NCI-H2196 treated with DMSO at 0.1 percent for 48 hours (cell line): ENCODE data around the gene C20orf96.

ENCODE experiments used
- DNase-seq: peaks from one replicate; lab custom pipeline; 2025; ENCODE audit not compliant: unreplicated experiment; lab: John Stamatoyannopoulos, UW

The C20orf96 gene

DNA sequence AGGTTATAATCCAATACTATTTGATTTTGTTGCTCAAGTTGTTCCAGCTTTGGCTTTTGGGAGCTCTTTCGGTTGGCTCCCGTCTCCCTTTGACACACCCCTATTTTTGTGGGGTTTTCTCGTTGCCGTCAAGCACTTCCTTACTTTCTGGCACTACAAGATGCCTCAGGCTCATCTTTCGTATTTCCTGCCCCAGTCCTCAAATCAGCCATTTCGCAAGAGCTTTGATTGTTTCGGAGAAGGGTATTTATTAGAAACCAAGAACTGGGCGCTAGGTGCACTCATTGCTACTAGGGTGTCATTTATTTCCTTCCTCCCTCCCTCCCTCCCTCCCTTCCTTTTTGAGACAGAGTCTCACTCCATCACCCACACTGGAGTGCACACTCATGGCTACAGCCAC is 21.5 kb upstream of the C20orf96 start:
- DNase-seq, result no peak

GRCh38 chr20:311609-312008 is 21.1 kb upstream of the C20orf96 start:
- no peak for DNase-seq

- DNase-seq, result no peak
These were observed 20.1 kb upstream of the C20orf96 start for GRCh38 chr20:310645-311044.

DNA sequence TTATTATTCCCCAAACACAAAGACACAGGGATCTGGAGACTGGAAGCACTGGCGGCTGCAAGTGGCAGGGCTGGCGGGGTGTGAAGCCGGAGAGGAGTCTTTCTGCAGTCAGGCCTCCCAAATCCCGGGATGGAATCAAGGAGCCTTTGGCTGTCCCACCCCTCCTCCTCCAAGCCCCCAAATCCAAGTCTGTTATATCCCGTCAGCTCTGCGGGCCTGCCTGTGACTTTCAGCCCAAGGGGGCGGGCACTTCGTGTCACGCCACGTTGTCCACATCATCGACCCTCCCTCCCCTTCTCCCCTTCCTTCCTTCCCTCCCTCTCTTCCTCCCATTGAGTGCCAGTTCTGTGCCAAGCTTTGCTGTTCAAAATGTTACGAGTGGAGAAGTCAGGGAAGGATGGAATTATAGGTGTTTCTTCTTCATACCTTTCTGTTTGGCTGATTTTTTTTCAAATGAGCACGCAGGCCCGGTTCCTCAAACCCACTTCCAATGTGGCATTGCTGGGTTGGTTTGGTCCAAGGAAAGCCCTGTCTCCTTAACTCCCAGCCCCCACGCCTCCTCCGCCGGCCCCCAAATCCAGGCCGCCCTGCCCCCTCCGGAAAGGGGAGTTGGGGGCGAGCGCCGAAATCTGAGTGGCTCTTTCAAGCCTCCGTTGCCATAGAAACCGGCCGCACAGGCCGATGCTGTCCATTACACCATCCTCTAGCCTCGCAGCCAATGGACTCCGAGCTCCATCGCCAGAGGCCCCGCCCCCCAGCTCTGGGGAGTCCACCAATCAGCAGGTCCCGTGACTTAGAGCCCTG is 19.5 kb upstream of the C20orf96 start:
- no peak for DNase-seq

DNA sequence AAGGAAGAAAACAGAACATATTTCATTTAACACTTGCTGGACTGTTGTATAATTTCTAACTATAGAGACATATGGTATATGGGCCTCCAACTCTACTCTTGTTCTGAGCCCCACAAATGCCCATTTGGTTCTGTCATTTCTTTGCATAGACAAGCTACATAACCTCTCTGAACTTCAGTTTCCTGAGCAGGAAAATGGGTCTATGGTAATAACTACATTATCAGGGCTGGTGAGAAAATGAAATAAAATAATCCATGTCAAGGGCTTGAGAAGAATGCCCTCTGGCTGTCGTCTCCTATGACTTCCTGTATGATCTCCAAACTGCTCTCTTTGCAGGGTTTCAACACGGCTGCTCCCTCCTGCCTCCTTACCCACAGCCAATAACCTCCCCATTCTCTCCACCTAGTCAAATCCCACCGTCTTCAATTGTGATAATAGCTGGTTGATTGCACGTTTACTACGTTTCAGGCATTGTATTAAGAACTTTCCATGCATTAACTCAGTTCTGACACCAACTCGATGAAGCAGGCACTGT is 18.8 kb upstream of the C20orf96 start:
- no peak for DNase-seq

DNA sequence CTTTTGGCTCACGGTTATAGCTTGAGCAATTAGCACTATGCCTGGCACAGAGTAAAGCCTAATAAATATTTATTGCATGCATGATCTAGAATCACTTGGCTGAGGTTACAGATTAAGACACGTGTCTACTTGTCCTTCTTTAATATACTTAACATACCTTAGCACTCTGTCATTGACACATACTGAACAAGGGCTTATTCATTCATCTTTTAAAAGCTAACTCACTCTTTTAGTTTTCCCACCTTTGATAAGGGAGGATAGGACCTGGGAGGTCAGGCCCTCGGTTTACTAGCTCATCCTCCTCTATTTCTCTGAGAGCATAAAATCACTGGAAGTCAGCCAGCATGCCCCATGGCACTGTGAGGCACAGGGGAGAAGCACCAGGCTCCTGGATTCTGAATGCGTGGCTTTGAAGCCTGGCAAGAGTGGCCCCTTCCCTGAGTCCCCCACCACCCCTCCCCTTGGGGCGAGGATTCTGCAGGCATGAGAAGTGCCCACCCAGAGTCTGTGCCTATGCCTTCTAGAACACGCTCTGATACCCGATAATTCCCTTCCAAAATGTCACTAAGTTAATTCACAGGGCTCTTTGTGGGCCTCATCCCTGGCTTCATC is 18.0 kb upstream of the C20orf96 start:
- no peak for DNase-seq

- no peak for DNase-seq
These were observed 15.2 kb upstream of the C20orf96 start for GRCh38 chr20:305745-306144.

GRCh38 chr20:301886-302848 is 11.6 kb upstream of the C20orf96 start:
- no peak for DNase-seq

DNA sequence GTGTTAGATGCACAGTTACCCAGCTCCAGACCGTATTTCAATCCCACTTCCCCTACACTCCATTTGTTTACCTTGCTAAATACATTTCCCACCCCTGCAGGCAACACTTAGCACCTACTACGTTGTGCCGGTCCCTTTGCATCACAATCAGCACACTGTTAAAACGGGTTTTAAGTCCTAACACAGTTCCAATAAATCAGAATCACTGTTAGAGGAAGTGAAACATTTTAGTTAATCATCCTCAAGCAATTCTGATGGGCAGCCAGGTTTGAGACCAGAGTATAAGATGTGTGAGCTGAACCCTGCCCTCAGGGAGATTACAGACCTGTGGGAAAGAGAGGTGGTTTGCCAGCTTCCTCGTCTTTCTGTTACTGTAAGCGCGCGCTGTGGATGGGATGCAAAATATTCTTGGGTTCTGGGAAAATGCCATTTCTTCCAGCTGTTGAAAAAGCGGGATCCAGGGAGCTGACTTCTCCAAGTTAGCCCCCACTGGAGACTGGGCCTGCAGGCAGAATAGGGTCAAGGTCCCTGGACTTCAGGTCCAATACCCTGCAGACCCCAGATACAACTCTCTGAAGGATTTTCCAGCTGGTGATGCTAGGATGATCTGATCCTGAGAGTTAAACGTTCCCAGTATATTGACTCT is 9.9 kb upstream of the C20orf96 start:
- DNase-seq, result no peak

GRCh38 chr20:298776-299391 is 8.3 kb upstream of the C20orf96 start:
- DNase-seq, result no peak

DNA sequence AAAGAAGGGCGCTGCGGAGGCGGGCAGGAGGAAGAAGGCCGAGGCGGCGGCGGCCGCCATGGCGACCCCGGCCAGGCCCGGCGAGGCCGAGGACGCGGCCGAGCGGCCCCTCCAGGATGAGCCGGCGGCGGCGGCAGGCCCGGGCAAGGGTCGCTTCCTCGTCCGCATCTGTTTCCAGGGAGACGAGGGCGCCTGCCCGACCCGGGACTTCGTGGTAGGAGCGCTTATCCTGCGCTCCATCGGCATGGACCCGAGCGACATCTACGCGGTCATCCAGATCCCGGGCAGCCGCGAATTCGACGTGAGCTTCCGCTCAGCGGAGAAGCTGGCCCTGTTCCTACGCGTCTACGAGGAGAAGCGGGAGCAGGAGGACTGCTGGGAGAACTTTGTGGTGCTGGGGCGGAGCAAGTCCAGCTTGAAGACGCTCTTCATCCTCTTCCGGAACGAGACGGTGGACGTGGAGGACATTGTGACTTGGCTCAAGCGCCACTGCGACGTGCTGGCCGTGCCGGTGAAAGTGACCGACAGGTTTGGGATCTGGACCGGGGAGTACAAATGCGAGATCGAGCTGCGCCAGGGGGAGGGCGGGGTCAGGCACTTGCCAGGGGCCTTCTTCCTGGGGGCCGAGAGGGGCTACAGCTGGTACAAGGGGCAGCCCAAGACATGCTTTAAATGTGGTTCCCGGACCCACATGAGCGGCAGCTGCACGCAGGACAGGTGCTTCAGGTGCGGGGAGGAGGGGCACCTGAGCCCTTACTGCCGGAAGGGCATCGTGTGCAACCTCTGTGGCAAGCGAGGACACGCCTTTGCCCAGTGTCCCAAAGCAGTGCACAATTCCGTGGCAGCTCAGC is 7.6 kb upstream of the C20orf96 start:
- peak; percentile 30 for DNase-seq

DNA sequence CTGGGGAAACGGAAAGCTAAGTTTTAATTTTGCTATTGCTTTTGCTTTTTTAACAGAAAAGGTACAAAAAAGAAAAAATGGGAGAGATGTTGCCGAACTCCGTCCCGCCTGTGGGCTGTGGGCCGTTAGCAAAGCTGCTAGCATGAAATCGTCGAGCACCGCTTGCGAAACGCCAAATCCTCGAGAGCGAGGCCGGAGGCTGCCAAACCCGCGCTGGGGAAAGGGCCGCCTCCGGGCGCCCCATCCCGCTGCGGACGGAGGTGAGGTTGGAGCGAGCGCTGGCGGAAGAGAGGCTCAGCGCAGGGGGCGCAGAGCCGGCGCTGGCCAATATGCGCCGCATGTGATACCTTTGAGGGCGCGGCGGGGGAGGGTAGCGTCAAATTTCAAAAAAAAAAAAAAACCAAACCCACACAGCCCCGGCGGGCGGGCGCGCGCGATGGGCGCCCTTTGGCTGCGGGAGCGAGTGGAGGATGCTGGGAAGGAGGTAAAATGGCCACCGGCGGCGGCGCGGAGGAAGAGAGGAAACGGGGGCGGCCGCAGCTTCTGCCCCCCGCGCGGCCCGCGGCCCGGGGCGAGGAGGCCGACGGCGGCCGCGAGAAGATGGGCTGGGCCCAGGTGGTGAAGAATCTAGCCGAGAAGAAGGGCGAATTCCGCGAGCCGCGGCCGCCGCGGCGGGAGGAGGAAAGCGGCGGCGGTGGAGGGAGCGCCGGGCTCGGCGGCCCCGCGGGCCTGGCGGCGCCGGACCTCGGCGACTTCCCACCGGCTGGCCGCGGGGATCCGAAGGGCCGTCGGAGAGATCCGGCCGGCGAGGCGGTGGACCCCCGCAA is 6.8 kb upstream of the C20orf96 start, which contains the start of gene ZCCHC3:
Gene ZCCHC3 (plus strand): TSS at position 473 of the 827 bp plus-strand sequence. CDS start 17 bp downstream, at position 490.
- peak; percentile 71 for DNase-seq

- DNase-seq, result no peak
These were observed 5.3 kb upstream of the C20orf96 start for GRCh38 chr20:295804-296203.

DNA sequence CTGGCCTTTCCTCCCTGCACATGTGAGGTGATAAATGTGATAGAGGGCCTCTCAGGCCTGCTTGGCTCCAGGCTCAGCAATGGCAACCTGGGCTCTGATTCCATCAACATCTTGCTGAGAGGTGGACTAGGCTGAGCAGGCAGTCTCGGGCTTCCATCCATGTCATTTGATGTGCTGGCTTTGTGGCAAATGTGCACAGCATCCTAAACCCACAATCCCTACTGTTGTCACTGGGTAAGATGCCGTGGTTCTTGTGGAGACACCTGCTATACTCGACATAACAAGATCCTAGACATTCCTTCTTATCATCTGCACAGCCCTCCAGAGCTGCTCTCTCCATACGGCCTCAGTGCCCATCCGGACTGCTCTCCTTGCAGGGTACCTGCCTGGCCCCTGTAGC is 4.1 kb upstream of the C20orf96 start:
- no peak for DNase-seq

GRCh38 chr20:289693-290083 is 862 bp downstream of the C20orf96 start:
- no peak for DNase-seq

GRCh38 chr20:288956-289692 is 1.4 kb downstream of the C20orf96 start:
- DNase-seq, result peak; percentile 4

DNA sequence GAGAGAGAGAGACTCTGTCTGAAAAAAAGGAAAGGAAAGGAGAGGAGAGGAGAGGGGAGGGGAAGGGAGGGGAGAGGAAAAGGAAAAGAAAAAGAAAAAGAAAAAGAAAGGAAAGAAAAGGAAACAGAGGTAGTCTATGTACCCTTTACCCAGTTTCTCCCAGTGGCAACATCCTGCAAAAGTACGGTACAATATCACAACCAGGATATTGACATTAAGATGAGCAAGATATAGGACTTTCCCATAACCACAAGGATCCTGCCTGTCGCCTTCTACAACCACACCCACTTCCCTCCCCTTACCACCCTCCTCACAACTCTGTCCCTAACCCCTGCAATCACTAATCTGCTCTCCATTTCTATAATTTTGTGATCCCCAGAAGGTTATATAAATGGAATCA is 4.0 kb downstream of the C20orf96 start:
- no peak for DNase-seq

GRCh38 chr20:284172-284571 is 6.4 kb downstream of the C20orf96 start:
- DNase-seq, result no peak
